Measurements from ENCODE around the gene HADHB.
"Not testable (repeated sequence)": the region's sequence is repeated elsewhere in the genome, so short reads cannot be mapped to it uniquely, and the experiment has no call there.

Gene HADHB

DNA sequence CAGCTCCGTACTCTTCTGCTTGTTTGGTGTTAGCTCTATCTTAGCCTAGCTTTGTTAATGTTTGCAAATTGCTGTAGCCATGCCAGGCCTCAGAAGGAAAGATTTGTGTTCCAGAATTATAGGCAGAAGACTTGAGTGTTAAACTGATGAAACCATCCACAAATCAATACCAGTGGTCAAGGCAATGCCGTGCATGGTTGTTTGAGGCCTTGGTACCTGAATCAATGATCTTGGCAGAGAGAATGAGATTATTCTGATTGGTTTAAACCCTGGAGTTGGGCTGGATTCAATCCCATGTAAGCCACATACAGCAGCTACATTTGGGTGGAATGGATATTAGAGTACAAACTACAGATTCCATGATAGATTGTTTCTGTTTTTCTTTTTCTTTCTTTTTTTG, 4.9 kb downstream of the HADHB start:
- no peak for TF ChIP-seq EZH2phosphoT487 (IDR thresholded peaks at IDR 0.05; ENCODE audit: borderline replicate concordance, low read length)
- peaks cover 85% of the 10 kb centered on the region for H3K79me2 ChIP-seq (ENCODE audit: control insufficient read depth, low read length)
- H3K4me1 ChIP-seq (ENCODE audit: control insufficient read depth, low read length), result peaks cover 17% of the 10 kb centered on the region
- H3K4me3 ChIP-seq (ENCODE audit: low read length), result no peak overlapping the region
- H3K9me2 ChIP-seq (replicated peaks; ENCODE audit: control insufficient read depth, low read length), result no peaks in the 10 kb centered on the region
- no peak overlapping the region for H3K4me2 ChIP-seq (ENCODE audit: low read length)
- no peaks in the 10 kb centered on the region; the same call in 1 of the 2 replicates for H3F3A ChIP-seq (ENCODE audit: control insufficient read depth, insufficient read depth)
- H3K27ac ChIP-seq (ENCODE audit: low read depth, low read length), result no peak overlapping the region
- no peaks in the 10 kb centered on the region for H3K9me3 ChIP-seq (ENCODE audit: control insufficient read depth, insufficient read depth, low read length)
- no peaks in the 10 kb centered on the region for H4K20me1 ChIP-seq (ENCODE audit: control insufficient read depth, insufficient read depth, low read depth, low read length)
- H3K27me3 ChIP-seq (ENCODE audit: control insufficient read depth, low read length), result no peaks in the 10 kb centered on the region
- H3K36me3 ChIP-seq (ENCODE audit: control insufficient read depth, low read length), result peaks cover 5% of the 10 kb centered on the region

DNA sequence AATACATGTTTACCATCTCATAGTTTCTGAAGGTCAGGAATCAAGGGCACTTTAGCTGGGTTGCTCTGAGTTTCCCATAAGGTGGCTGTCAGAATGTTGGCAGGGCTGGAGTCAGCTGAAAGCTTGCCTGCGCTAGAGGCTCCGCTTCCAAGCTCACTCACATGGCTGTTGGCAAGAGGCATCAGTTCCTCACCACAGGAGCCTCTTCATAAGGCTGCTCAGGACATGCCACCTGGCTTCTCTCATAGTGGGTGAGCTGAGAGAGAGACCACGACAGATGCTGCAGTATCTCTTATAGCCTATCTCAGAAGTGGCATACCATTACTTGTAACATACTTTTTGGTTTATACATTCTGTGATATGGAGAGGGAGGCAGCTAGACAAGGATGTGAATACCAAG, 7.2 kb downstream of the HADHB start:
- Histone ChIP-seq H3K9me3 (ENCODE audit: control insufficient read depth, insufficient read depth, low read length) (no peaks in the 10 kb centered on the region), H3K4me2 (ENCODE audit: low read length) (no peak overlapping the region), H3K36me3 (ENCODE audit: control insufficient read depth, low read length) (peaks cover 5% of the 10 kb centered on the region; the same call in 1 of the 2 replicates), H3K79me2 (ENCODE audit: control insufficient read depth, low read length) (peaks cover 65% of the 10 kb centered on the region), H4K20me1 (ENCODE audit: control insufficient read depth, insufficient read depth, low read depth, low read length) (no peaks in the 10 kb centered on the region), H3F3A (ENCODE audit: control insufficient read depth, insufficient read depth) (no peaks in the 10 kb centered on the region), H3K27ac (ENCODE audit: low read depth, low read length) (no peak overlapping the region), H3K4me1 (ENCODE audit: control insufficient read depth, low read length) (peaks cover 2% of the 10 kb centered on the region), H3K27me3 (ENCODE audit: control insufficient read depth, low read length) (no peaks in the 10 kb centered on the region), H3K9me2 (replicated peaks; ENCODE audit: control insufficient read depth, low read length) (no peaks in the 10 kb centered on the region), H3K4me3 (ENCODE audit: low read length) (no peak overlapping the region)
- no peak for TF ChIP-seq EZH2phosphoT487 (IDR thresholded peaks at IDR 0.05; ENCODE audit: borderline replicate concordance, low read length)
- TF ChIP-seq, protein P1, sequence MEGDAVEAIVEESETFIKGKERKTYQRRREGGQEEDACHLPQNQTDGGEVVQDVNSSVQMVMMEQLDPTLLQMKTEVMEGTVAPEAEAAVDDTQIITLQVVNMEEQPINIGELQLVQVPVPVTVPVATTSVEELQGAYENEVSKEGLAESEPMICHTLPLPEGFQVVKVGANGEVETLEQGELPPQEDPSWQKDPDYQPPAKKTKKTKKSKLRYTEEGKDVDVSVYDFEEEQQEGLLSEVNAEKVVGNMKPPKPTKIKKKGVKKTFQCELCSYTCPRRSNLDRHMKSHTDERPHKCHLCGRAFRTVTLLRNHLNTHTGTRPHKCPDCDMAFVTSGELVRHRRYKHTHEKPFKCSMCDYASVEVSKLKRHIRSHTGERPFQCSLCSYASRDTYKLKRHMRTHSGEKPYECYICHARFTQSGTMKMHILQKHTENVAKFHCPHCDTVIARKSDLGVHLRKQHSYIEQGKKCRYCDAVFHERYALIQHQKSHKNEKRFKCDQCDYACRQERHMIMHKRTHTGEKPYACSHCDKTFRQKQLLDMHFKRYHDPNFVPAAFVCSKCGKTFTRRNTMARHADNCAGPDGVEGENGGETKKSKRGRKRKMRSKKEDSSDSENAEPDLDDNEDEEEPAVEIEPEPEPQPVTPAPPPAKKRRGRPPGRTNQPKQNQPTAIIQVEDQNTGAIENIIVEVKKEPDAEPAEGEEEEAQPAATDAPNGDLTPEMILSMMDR (IDR thresholded peaks at IDR 0.05; ENCODE audit: low read depth, low read length, poor library complexity, severe bottlenecking), result no peak

DNA sequence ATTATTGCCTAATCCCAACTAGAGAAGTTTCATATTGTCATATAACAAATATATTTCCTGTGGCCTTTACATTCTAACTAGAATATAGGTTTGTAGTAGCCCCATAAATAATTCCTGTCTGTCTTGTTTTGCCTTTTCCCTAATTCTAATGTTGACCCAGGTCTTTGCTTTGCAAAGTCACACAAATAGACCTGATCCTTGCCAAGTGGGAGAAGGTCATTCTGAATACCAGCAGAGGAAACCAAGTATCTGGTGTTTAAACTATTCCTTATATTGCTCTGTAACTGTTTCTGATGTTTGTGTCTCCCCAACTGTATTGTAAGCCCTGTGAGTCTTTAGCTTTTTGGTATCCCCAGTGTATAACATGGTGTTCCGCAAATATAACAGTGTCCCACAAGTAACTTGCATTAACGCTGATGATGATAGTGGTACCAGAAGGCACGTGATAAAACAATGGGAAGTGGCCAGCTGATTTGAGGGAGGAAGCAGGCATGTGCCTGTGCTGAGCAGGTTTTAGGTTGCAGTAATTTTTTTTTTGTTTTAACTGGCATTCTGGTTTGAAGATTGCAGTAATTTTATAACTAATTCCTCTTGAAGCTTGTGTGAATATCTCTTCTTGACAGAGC, 11.1 kb downstream of the HADHB start:
- H3K36me3 ChIP-seq (ENCODE audit: control insufficient read depth, low read length), result peaks cover 10% of the 10 kb centered on the region; the same call in 1 of the 2 replicates
- H3K79me2 ChIP-seq (ENCODE audit: control insufficient read depth, low read length), result peaks cover 28% of the 10 kb centered on the region
- H3K4me3 ChIP-seq (ENCODE audit: low read length), result no peak overlapping the region
- no peak overlapping the region for H3K4me2 ChIP-seq (ENCODE audit: low read length)
- no peaks in the 10 kb centered on the region for H3K9me2 ChIP-seq (replicated peaks; ENCODE audit: control insufficient read depth, low read length)
- no peak overlapping the region for H3K27ac ChIP-seq (ENCODE audit: low read depth, low read length)
- TF ChIP-seq EZH2phosphoT487 (IDR thresholded peaks at IDR 0.05; ENCODE audit: borderline replicate concordance, low read length), result no peak
- TF ChIP-seq, protein P1 (IDR thresholded peaks at IDR 0.05; ENCODE audit: low read depth, low read length, poor library complexity, severe bottlenecking), result no peak
- H3K27me3 ChIP-seq (ENCODE audit: control insufficient read depth, low read length), result no peaks in the 10 kb centered on the region
- no peaks in the 10 kb centered on the region for H3K9me3 ChIP-seq (ENCODE audit: control insufficient read depth, insufficient read depth, low read length)
- H3K4me1 ChIP-seq (ENCODE audit: control insufficient read depth, low read length), result no peaks in the 10 kb centered on the region
- no peaks in the 10 kb centered on the region for H4K20me1 ChIP-seq (ENCODE audit: control insufficient read depth, insufficient read depth, low read depth, low read length)
- no peaks in the 10 kb centered on the region for H3F3A ChIP-seq (ENCODE audit: control insufficient read depth, insufficient read depth)

DNA sequence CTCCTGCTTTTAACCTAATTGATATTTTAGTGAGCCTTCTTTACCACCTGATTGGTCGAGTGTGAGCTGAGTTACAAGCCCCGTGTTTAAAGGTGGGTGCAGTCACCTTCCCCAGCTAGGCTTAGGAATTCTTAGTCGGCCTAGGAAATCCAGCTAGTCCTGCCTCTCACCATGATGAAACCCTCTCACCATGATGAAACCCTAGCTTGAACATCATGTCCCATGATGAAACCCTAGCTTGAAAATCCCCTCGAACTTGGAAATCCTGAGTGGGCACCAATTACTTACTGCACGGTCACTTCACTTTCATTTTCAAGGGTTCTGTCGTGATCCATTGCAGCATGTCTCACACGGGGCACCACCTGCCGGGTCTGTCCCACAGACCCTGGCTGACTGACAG, 14.1 kb downstream of the HADHB start:
- H3K9me2 ChIP-seq (replicated peaks; ENCODE audit: control insufficient read depth, low read length); H4K20me1 ChIP-seq (ENCODE audit: control insufficient read depth, insufficient read depth, low read depth, low read length); H3F3A ChIP-seq (ENCODE audit: control insufficient read depth, insufficient read depth); H3K27ac ChIP-seq (ENCODE audit: low read depth, low read length); H3K9me3 ChIP-seq (ENCODE audit: control insufficient read depth, insufficient read depth, low read length); H3K36me3 ChIP-seq (ENCODE audit: control insufficient read depth, low read length); H3K4me1 ChIP-seq (ENCODE audit: control insufficient read depth, low read length); H3K4me3 ChIP-seq (ENCODE audit: low read length); H3K79me2 ChIP-seq (ENCODE audit: control insufficient read depth, low read length); H3K4me2 ChIP-seq (ENCODE audit: low read length); H3K27me3 ChIP-seq (ENCODE audit: control insufficient read depth, low read length): not testable (repeated sequence)
